AG04450 (cell line): ENCODE data around the gene HOXB9. TPM values are rescaled to one million over a fixed set of nuclear protein-coding genes. Genes with fewer than 3 reads are reported as not detected.

Experiments
- CTCF ChIA-PET: fragments of 300-600, 350-600 bp; formaldehyde crosslinking; extraction: SDS; loops from one replicate; lab custom pipeline; 2022; ENCODE audit warnings: antibody characterized with exemption, inconsistent platforms; lab: Charles Lee
- POLR2A ChIA-PET: fragments of 350-600 bp; formaldehyde crosslinking; extraction: SDS; loops from one replicate; lab custom pipeline; 2021; ENCODE audit warnings: antibody characterized with exemption, inconsistent platforms; lab: Yijun Ruan, JAX
- DNase-seq: peaks from one replicate; pipeline ENCODE4 v3.0.0-alpha.2; 2011; ENCODE audit warnings: low read depth, low spot score
- H3K27ac ChIP-seq: one replicate; pipeline ENCODE4 v1.5.1; 2012; ENCODE audit warnings: low read depth, low read length, control low read depth
- H3K27me3 ChIP-seq: one replicate; pipeline ENCODE4 v1.6.0; 2012; ENCODE audit warnings: low read length; ENCODE audit not compliant: control insufficient read depth, insufficient read depth
- H3K4me3 ChIP-seq: 2 replicates; pipeline ENCODE4 v1.5.1; 2011; ENCODE audit warnings: mild to moderate bottlenecking, low read depth, low read length, control low read depth
- H3K9me3 ChIP-seq: 2 replicates; pipeline ENCODE4 v1.5.1; 2012; ENCODE audit warnings: low read length; ENCODE audit not compliant: control insufficient read depth, insufficient read depth
- CTCF ChIP-seq: IDR thresholded peaks from 2 replicates; pipeline ENCODE4 v1.5.1; 2011; ENCODE audit warnings: low read depth, low read length, control low read depth, inconsistent platforms
- polyA plus RNA-seq: library from polyadenylated mRNA; depleted of rRNA; stranded (reverse); fragments of >200 nt; gene quantifications from 2 replicates; pipeline ENCODE4 v1.2.3, GENCODE V29; 2011

HOXB9 gene
- polyA plus RNA-seq, 1 experiment = 0.02 TPM

- Histone ChIP-seq H3K27ac (no peak overlapping the region), H3K4me3 (no peak overlapping the region), H3K27me3 (peaks cover 97% of the 10 kb centered on the region), H3K9me3 (peaks cover 9% of the 10 kb centered on the region; the same call in 1 of the 2 replicates)
- no peak for TF ChIP-seq CTCF
- POLR2A ChIA-PET = no interaction called here
- CTCF ChIA-PET = no interaction called here
- DNase-seq = no peak
Measured at GRCh38 chr17:48634493-48635208, 8.5 kb upstream of the HOXB9 start.

GRCh38 chr17:48633266-48633677 is 7.1 kb upstream of the HOXB9 start:
- TF ChIP-seq CTCF = no peak
- ChIA-PET CTCF (interaction anchor here (1.6 kb wide), 1 partner anchor 325 kb away, joined by 4 read pairs; no protein-coding TSS in a partner anchor), POLR2A (interaction anchor here (0.7 kb wide), 1 partner anchor 76 kb away, joined by 3 read pairs; no protein-coding TSS in a partner anchor)
- DNase-seq = no peak
- no peak overlapping the region for H3K27ac ChIP-seq
- H3K9me3 ChIP-seq = peaks cover 13% of the 10 kb centered on the region; the same call in 1 of the 2 replicates
- peaks cover 98% of the 10 kb centered on the region for H3K27me3 ChIP-seq
- no peak overlapping the region for H3K4me3 ChIP-seq

- no peak overlapping the region for H3K4me3 ChIP-seq
- no peak for TF ChIP-seq CTCF
- no peak overlapping the region for H3K27ac ChIP-seq
- ChIA-PET CTCF (interaction anchor here (0.6 to 1.6 kb wide), 3 partner anchors 111 to 324 kb away, joined by 3 to 4 read pairs (median 4); no protein-coding TSS in a partner anchor), POLR2A (interaction anchor here (0.7 kb wide), 1 partner anchor 77 kb away, joined by 3 read pairs; no protein-coding TSS in a partner anchor)
- no peak for DNase-seq
- H3K9me3 ChIP-seq = peaks cover 13% of the 10 kb centered on the region; the same call in 1 of the 2 replicates
- H3K27me3 ChIP-seq = peaks cover 98% of the 10 kb centered on the region
Measured at GRCh38 chr17:48632579-48633265, 6.6 kb upstream of the HOXB9 start.

GRCh38 chr17:48631693-48632578 is 5.8 kb upstream of the HOXB9 start:
- Histone ChIP-seq H3K27ac (no peak overlapping the region), H3K4me3 (no peak overlapping the region), H3K27me3 (peaks cover 98% of the 10 kb centered on the region), H3K9me3 (peaks cover 13% of the 10 kb centered on the region; the same call in 1 of the 2 replicates)
- ChIA-PET CTCF (interaction anchor here (0.6 to 1.6 kb wide), 3 partner anchors 110 to 324 kb away, joined by 3 to 4 read pairs (median 4); no protein-coding TSS in a partner anchor), POLR2A (no interaction called here)
- TF ChIP-seq CTCF = no peak
- no peak for DNase-seq
